GM21515 (cell line): ENCODE results near the gene TMEM212.
"Not testable (repeated sequence)": the region's sequence is repeated elsewhere in the genome, so short reads cannot be mapped to it uniquely, and the experiment has no call there.

Experiments
- ATAC-seq: cut with Tn5 transposase; IDR thresholded peaks from one replicate; pipeline ENCODE4 v1.9.1; 2021; ENCODE audit not compliant: unreplicated experiment

Gene TMEM212

DNA sequence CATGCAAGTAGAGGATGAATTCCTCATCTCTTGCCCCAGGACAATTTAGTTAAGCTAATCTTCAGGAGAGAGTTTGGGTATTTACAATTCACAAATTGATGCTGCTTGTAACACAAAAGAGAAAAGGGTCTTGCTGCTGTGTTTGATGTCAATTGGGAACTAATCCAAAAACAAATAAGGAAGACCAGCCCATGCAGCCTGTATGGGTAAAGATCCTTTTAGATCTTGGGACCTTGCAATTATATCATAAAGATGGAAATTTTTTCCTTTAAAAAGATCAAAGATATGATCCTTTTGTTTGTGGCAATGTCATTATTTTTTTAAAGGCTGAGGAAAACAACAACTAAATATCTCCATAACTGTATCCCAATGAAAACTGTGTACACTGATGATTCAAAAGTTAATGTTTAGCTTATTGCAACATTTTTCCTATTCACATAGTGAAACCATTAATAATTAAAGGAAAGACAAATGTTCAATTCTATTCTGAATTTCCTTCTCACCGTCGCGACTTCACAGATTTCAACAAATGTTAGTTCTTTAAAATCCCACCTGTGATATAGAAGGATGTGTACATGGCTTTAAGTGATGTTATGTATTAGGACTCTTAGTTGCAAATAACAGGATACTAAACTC is 40.2 kb downstream of the TMEM212 start:
- ATAC-seq = no peak

DNA sequence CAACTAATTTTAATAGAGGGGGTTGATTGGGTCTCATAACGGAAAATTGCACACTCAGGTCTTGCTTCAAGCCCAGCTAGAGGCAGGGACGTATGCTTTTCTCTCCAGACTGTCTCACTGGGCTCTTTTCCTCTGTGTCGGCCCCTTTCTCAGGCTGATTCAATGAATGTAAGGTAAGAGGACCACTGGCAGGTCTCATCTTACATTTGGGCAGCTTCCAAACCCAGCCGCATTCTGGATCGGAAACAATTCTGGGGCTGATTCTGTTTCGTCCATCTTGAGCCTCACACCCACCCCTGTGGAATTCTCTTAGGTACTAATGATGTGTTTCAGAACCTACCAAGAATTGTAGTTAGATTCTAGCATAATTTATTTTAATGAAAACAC is 40.7 kb downstream of the TMEM212 start:
- ATAC-seq = no peak

DNA sequence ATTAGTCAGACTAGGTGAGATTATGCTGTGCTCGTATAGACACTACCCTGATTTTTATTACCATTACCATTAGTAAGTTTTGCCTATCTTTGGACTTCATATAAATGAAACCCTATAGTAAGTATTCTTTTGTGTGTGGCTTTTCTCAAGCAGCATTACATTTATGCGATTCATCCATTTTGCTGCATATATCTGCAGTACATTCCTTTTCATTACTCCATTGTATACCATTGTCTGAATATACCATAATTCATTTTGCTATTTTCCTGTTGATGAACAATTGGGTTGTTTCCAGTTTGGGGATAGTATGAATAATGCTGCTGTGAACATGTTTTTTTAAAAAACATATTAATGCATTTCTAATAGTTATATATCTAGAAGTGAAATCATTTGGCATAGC is 45.3 kb downstream of the TMEM212 start:
- no peak for ATAC-seq

DNA sequence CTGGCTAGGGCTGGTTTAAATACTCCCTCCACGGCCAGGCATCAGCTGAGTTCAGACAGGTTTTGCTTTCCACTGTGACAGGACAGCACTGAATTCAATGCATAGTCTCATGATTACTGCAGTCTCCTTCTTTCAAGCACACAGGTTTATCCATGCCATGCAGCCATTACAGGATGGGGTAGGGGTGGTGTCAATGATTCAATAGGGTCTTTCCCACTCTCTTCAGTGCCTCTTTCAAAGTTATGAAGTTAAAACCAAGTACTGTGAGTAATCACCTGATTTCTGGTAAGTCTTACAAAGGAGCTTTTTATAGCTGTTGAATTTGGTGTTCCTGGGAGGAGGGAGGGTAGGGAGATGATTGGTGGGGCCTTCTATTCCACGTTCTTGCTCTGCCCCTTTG is 47.2 kb downstream of the TMEM212 start:
- no peak for ATAC-seq

DNA sequence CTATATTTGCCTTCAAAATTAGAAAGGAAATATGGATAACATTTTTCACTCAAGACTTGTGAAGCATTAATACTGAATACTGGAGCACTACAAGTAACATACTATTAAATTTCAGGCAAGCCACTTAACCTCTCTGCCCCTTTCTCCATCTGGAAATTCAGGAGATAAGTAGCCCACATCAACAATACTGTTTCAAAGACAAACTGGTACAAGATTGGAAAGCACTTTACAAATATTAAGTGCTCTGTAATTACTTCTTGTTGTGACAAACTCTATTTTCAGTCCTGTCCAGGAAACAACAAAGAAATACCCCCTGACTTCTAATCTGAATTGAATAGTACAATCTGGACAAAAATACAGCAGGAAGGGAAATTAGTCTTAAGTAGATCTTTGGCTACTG is 49.3 kb downstream of the TMEM212 start:
- no peak for ATAC-seq

DNA sequence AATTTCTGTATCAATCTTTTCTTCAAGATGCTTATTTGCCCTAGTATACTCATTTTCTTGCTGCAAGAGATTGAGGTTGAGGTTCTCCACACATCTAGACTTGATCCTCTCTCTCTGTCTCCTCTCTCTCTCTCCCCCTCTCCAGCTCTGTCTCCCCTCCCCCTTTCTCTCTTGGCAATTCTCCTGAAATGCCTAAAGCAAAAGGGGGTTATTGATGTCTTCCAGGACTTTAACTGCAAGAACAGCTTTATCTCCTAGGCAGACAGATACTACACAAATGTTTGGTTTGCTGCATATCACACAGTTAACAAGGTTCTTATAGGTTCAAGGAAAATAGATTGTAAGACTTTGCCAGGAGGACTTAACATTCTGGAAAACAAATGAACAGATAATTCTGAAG is 52.1 kb downstream of the TMEM212 start:
- ATAC-seq = no peak

DNA sequence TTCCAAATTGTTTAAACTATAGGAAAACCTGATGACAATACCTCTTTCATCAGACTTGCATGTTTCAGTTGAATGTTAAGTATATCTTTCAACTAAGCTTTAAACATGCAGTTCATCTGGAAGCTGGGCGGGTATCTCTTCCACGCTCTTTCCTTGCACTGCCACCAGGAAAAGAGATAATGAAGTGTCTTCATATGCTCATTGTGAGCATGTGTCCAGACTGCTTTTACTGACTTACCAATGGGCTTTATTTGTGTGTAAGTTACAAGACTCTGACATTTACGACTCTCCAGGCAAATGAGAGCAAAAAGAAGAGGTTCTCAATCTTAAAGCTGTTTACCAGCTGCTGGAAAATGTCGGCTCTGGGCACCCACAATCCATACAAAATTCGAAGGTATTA is 52.8 kb downstream of the TMEM212 start:
- no peak for ATAC-seq

DNA sequence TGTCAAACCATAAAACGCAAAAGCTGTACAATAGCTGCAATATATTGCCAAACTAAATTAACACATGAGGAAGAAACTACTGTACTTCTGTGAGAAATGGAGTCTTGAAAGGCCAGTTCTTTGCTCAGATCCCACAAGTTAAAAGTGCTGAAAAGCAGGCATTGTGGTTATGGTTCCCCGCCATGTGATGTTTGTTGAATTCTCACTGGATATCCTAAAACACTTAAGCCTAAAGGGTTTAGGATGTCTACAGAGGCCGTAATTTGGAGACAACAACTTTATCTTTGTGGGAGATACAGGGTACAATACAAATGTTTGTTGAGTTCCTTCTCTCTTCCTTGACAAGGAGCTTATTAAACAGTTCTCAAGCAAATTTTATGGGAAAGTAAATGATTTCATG is 53.2 kb downstream of the TMEM212 start:
- ATAC-seq = no peak

DNA sequence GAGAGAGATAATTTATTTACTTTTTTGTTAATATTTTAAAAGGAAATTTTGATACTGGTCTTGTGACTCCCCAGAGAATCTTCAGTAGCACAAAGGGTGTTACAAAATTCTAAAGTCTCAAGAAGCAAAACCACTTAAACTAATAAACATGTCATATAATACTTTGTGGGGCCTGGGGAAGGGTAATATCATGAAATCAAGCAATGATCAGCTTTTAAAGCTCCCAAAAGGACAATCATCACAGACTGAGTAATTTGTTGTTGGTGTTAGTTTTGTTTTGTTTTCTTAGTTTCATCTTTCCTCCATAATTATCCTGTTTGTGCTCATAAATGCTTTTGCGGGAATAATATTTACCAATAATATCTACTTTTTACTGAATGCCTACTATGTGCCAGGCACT is 55.0 kb downstream of the TMEM212 start:
- no peak for ATAC-seq

DNA sequence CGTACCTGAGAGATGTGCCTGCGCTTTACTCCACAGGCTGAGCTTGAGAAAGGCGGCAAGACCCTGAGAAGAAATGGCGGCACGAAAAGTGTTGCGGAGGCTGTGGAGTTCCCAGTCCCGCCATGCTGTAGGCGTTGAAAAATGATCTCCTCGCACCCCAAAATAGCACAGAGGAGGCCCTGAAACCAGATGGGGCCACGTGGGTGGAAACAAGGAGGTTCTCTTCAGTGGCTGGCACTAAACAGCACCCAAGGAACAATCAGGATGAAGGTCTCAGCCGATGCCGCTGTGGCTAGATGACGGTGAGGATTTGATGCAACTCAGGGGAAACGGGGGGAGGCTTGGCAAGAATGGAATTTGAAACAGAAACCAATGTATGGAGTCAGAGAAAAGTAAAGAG is 57.3 kb downstream of the TMEM212 start:
- no peak for ATAC-seq

DNA sequence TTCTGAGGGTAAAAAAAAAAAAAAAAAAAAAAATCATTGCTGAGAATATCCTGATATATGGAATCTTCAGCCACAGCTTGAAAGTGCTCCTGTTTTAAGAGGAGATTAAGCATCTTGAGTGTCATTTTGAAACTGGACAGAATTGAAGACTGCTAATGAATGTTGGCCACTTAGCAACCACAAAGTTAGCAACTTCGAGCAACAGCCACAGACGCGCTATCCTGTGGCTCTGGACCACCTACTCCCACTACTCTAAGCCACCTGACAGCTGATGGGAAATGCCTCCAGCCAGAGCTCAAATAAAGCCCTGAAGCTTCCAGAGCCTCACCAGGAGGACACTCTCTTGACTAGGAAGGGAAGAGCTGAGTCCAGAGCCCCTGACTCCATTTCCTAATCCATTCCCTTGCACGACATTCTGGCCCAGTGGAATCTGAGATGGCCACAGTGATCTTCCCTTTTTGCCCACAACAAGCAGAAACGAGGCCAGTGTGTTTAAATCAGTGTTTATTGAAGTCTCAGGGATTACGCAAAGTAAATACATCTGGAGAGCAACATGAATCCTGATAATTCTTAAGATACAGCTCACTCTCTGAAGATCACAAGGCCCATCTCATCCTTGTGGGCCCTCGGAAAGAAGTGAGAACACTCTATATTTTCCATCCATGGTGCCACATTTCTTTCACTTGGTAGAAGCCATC is 58.6 kb downstream of the TMEM212 start:
- ATAC-seq = no peak

DNA sequence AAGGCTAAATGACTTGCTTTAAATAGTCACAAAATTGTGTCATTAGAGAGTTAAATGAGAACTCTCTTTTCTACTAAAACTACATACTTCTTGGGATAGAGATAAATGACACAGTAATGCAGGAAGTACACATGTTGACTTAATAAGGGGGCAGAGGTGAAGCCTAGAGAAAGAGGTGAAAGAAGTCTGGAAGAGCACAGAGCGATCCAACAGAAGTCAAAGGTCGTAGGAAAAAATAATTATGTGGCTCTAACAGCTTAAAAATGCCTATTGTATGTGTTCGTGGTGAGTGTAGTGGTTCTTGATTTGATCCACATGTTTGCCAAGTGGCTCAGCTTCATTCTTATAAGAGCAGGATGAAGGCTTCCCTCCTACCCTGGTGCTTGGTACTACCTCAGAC is 61.7 kb downstream of the TMEM212 start:
- ATAC-seq = no peak

DNA sequence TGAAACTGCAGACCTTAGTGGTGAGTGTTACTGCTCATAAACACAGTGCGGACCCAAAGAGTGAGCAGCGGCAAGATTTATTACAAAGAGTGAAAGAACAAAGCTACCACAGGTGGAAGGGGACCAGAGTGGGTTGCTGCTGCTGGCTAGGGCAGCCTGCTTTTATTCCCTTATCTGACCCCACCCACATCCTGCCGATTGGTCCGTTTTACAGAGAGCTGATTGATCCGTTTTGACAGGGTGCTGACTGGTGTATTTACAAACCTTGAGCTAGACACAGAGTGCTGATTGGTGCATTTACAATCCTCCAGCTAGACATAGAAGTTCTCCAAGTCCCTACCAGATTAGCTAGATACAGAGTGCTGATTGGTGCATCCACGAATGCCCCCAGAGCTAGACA is 63.4 kb downstream of the TMEM212 start:
- ATAC-seq = not testable (repeated sequence)

DNA sequence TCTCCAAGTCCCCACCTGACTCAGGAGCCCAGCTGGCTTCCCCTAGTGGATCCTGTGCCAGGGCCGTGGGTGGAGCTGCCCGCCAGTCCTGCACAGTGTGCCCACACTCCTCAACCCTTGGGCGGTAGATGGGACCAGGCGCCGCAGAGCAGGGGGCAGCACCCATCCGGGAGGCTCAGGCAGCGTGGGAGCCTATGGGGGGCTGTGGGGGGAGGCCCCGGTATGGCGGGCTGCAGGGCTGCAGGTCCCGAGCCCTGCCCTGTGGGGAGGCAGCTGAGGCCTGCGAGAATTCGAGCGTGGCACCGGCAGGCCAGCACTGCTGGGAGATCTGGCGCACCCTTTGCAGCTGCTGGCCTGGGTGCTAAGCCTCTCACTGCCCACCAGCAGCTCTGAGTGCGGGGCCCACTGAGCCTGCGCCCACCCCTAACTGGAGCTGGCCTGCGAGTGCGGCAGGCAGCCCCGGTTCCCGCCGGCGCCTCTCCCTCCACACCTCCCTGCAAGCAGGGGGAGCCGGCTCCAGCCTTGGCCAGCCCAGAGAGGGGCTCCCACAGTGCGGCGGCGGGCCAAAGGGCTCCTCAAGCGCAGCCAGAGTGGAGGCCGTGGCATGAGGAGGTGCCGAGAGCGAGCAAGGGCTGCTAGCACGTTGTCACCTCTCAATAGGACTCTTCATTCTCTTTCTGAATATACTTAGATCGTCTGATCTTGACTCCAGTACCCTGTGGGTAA is 64.0 kb downstream of the TMEM212 start:
- no peak for ATAC-seq

DNA sequence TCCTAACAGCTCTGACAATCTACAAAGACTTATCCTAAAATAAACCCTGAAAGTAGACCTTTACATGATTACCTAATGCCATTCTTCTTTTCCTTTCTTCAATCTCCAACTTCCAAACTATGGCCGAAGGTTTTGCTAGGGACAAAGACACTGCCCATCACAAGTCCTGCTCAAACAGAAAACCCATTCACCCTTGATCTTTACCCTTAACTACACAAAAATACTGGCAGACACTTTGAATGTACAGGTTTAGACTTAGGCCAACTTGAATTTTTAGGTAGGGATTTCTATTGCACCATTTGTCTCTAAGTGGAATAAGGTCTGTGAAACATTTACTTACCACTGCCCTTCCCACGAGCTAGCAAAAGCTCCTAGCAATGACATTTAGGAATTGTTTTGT is 64.6 kb downstream of the TMEM212 start:
- no peak for ATAC-seq

DNA sequence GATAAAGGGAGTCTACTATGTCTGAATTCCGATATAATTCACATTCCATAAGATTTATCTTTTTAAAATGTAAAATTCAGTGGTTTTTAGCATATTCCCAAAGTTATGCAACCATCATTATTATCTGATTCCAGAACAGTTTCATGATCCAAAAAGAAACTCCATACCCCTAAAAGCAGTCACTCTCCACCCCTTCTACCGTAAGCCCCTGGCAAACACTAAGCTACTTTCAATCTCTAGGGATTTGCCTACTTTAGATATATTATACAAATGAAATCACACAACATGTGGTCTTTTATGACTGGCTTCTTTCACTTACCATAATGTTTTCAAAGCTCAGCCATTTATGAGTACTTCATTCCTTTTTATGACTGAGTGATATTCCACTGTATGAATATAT is 65.6 kb downstream of the TMEM212 start:
- no peak for ATAC-seq
